Activated T-cell treated with anti-CD3 and anti-CD28 coated beads, Interleukin-2, amount 50 U/mL, for 24 hours (primary cell): ENCODE data around the gene ELAC1.

Experiments
- DNase-seq: peaks from one replicate; pipeline ENCODE4 v3.0.0-alpha.2; 2020
- H3K27ac Mint-ChIP-seq: 2 replicates; pipeline ENCODE4 v1.8.0; 2020; ENCODE audit warnings: mild to moderate bottlenecking, mixed read lengths
- H3K27me3 Mint-ChIP-seq: 2 replicates; pipeline ENCODE4 v1.8.0; 2020; ENCODE audit warnings: mixed read lengths
- H3K36me3 Mint-ChIP-seq: 2 replicates; pipeline ENCODE4 v1.8.0; 2020; ENCODE audit warnings: low read depth, mixed read lengths
- H3K4me1 Mint-ChIP-seq: 2 replicates; pipeline ENCODE4 v1.8.0; 2020; ENCODE audit warnings: low read depth, mixed read lengths
- H3K4me3 Mint-ChIP-seq: 2 replicates; pipeline ENCODE4 v1.8.0; 2020; ENCODE audit warnings: mild to moderate bottlenecking, moderate library complexity, mixed read lengths
- H3K9me3 Mint-ChIP-seq: 2 replicates; pipeline ENCODE4 v1.8.0; 2020; ENCODE audit warnings: mixed read lengths

ELAC1 gene

DNA sequence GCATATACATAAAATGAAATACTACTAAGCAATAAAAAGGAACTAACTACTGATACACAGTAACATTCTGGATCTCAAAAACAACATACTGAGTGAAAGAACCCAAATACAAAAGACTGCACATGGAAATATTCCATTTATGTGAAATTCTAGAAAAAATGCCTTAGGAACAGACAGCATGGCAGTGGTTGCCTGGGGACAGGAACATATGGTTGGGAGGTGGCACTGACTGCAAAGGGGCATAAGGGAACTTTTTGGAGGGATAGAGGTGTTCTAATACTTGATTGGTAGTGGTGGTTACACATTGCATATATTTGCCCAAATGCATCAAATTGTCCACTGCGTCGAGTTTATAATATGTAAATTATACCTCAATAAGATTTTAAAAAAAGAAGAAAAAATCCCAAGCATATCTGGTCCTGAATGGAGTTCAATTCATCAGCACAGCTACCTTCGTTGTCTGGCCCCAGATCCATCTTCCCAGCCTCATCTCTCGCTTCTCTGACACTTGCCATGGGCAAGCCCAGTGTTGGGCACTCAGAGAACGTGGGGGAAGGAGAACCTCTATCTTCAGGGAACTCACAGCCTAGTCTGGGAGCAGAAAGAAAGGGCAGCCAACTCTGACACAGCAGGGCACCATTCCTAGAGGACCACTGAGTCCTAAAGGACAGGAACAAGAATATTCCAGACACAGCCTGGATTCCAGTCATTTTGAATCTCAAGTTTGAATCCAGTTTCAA is 53.6 kb downstream of the ELAC1 start:
- H3K27me3 Mint-ChIP-seq, result no peaks in the 10 kb centered on the region
- H3K4me3 Mint-ChIP-seq, result no peak overlapping the region
- peaks cover 10% of the 10 kb centered on the region for H3K36me3 Mint-ChIP-seq
- H3K9me3 Mint-ChIP-seq, result peaks cover 5% of the 10 kb centered on the region
- no peak overlapping the region for H3K27ac Mint-ChIP-seq
- no peak for DNase-seq
- peaks cover 5% of the 10 kb centered on the region for H3K4me1 Mint-ChIP-seq

DNA sequence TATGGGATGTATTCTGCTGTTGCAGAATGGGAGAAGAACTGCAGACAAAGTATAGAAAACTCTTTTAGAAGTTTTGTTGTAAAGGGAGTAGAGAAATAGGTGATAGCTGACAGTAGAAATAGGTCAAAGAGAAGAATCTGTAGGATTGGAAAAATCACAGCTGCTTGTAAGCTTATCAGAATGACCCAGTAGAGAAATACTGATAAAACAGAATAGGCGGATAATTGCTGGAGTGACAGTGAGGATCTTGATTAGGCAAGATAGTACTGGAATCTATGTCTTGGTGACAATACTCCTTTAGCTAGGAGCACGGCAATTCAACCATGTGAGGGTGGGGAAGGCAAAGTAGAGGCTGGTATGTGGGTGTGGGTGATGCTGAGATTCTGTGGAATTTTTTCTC is 57.7 kb downstream of the ELAC1 start:
- peaks cover 5% of the 10 kb centered on the region for H3K9me3 Mint-ChIP-seq
- peaks cover 25% of the 10 kb centered on the region for H3K36me3 Mint-ChIP-seq
- H3K27ac Mint-ChIP-seq, result no peak overlapping the region
- no peak overlapping the region for H3K4me3 Mint-ChIP-seq
- H3K4me1 Mint-ChIP-seq, result peaks cover 33% of the 10 kb centered on the region
- no peaks in the 10 kb centered on the region for H3K27me3 Mint-ChIP-seq
- DNase-seq, result no peak

DNA sequence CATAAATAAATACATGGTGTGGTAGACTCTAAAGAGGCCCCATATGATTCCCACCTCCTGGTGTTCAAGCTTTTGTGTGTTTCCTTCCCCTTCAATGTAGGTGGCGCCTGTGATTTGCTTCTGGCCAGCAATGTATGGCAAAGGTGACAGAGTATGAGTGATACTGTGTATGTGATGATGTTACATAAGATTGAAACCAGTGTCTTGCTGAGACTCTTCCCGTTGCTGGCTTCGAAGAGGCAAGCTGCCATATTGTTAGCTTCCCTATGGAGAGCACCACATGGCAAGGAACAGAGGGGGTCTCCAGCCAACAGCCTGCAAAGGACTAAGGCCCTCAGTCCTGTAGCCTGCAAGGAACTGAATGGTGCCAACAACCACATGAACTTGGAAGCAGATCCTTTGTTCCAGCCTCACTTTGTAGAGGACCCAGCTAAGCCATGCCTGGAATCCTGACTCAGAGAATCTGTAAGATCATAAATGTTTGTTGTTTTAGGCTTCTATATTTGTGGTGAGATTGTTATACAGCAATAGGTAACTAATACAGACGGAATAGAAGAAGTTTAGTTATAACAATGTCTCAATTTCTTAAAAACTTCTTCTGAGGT is 60.5 kb downstream of the ELAC1 start:
- no peak for DNase-seq
- peaks cover 43% of the 10 kb centered on the region for H3K36me3 Mint-ChIP-seq
- peak overlapping the region; percentile 96 for H3K4me3 Mint-ChIP-seq

DNA sequence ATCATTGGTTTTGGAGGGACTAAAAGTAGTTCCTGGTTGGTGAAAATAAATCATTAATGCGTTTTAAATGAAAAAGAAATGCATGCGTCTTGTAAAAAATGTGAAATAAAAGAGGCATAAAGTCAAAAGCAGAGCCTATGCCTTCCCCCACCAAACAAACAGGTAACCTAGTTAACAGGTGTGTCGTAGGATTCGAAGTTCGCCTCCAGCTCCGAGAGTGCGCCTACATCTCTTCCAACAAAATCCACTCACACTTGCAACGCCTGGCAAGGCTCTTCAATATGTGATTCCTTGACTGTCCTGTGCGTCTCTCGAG is 61.5 kb downstream of the ELAC1 start:
- Mint-ChIP-seq H3K9me3 (no peaks in the 10 kb centered on the region), H3K4me3 (peak overlapping the region; percentile 96), H3K36me3 (peaks cover 47% of the 10 kb centered on the region), H3K27me3 (no peaks in the 10 kb centered on the region), H3K27ac (peak overlapping the region; percentile 99), H3K4me1 (peaks cover 55% of the 10 kb centered on the region)
- no peak for DNase-seq

More for the DNA sequence above, 60.5 kb downstream of the ELAC1 start:
- Mint-ChIP-seq H3K9me3 (peaks cover 4% of the 10 kb centered on the region), H3K27ac (peak overlapping the region; percentile 19), H3K4me1 (peaks cover 51% of the 10 kb centered on the region), H3K27me3 (no peaks in the 10 kb centered on the region)

DNA sequence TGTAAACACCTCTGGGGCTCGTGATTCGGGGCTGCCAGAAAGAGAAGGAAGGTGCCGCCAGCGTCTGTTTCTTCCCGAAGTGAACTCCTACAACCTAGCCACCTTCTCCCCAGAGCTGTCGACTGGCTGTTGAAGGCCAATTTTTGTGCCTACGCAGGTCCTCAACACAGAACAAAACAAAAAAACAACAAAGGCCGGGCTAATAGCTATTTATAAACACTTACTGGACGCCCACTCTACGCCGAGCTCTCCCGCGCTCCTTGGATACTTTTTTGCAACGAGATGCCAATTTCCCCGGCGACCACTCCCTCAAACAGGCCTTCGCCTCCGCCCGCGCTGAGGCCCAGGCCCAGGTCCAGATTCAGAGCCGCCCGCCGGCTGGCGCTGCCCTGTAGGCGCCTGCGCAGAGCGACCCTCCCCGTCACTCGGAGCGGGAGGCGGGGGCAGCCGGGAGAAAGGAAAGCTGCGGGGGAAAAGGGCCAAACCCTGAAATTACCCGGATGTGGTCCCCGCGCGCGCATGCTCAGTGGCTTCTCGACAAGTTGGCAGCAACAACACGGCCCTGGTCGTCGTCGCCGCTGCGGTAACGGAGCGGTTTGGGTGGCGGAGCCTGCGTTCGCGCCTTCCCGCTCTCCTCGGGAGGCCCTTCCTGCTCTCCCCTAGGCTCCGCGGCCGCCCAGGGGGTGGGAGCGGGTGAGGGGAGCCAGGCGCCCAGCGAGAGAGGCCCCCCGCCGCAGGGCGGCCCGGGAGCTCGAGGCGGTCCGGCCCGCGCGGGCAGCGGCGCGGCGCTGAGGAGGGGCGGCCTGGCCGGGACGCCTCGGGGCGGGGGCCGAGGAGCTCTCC is 62.1 kb downstream of the ELAC1 start, which contains the start of gene SMAD4:
Gene SMAD4, plus strand, starts transcription at position 520 of the 843 bp plus-strand sequence. CDS start 16,834 bp downstream, outside the sequence.
- Mint-ChIP-seq H3K4me3 (peak within 1 kb of the TSS; percentile 96), H3K4me1 (peaks cover 61% of the 10 kb centered on the region), H3K27me3 (no peaks in the 10 kb centered on the region), H3K36me3 (peaks cover 53% of the 10 kb centered on the region), H3K27ac (peak within 1 kb of the TSS; percentile 99), H3K9me3 (no peaks in the 10 kb centered on the region)
- peak; percentile 98 for DNase-seq

DNA sequence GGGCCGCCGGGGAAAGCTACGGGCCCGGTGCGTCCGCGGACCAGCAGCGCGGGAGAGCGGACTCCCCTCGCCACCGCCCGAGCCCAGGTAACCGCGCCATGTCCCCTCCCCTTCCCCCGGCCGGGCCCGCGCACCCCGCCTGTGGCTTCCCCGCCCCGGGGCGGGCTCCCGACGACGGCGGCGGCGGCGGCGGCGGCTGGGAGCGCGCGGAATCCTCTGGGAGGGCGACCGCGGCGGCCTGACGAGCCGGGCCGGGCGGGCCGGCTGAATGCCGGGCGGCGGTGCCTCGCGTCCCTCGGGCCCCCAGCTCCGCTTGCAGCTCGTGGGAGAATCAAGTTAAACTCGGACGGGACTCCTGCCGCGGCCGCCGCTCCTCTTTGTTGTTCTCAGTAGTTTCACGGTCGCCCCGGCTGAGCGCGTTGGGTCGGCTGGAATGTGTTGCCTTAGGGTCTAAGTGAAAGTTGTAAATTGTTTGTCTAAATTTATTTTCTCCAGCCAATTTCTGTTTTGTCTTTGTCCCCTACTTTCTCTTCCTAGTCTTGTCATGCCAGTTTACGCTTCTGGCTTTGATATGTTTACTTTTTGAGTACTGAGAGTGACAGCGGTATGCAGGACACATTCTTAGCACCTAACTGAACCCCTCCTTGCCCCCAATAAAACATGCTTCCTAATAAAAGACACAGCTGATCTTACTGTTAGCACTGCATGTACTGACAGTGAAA is 62.9 kb downstream of the ELAC1 start:
- H3K36me3 Mint-ChIP-seq, result peaks cover 59% of the 10 kb centered on the region
- H3K27ac Mint-ChIP-seq, result peak overlapping the region; percentile 97
- peak overlapping the region; percentile 96 for H3K4me3 Mint-ChIP-seq
- no peaks in the 10 kb centered on the region for H3K9me3 Mint-ChIP-seq
- DNase-seq, result no peak
- H3K27me3 Mint-ChIP-seq, result no peaks in the 10 kb centered on the region
- H3K4me1 Mint-ChIP-seq, result peaks cover 68% of the 10 kb centered on the region

DNA sequence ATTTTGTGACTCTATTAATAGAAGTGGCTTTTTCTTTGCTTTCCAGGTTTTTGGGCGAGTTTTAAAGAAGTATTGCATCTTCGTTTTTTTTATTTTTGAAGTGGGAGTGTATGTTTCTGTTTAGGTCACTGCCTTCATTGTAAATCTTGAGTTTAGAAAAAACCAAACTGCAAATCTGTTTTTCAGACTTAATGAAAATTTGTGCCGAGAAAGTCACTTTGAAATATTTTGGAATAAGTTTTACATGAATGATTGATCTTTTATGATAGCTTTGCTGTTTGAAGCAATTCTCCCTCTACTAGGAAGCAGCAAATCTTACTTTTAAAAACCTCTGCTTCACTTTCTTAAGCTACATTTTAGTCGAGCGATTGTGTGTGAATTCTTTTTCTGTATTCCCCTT is 64.4 kb downstream of the ELAC1 start:
- H3K4me3 Mint-ChIP-seq, result peak overlapping the region; percentile 96
- peak overlapping the region; percentile 35 for H3K27ac Mint-ChIP-seq
- no peaks in the 10 kb centered on the region for H3K9me3 Mint-ChIP-seq
- H3K36me3 Mint-ChIP-seq, result peaks cover 67% of the 10 kb centered on the region
- peaks cover 79% of the 10 kb centered on the region for H3K4me1 Mint-ChIP-seq
- no peak for DNase-seq
- H3K27me3 Mint-ChIP-seq, result no peaks in the 10 kb centered on the region

DNA sequence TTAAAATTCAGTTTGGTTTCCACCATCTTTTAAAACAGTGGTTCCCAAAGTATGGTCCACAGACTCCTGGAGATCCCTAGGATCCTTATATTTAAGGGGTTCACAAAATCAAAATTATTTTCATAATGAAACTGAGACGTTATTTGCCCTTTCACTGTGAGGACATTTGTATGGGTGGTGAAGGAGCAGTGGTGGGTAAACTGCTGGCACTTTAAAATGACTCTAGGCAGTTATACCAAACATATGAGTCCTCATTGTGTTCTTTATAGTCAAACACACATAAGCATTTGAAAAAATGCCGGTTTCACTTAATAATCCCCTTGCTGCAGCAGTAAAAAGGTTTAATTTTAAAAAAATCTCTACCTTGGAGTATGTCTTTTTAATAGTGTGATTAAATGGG is 69.4 kb downstream of the ELAC1 start:
- Mint-ChIP-seq H3K27ac (peak overlapping the region; percentile 54), H3K36me3 (peaks cover 50% of the 10 kb centered on the region), H3K4me3 (no peak overlapping the region), H3K9me3 (no peaks in the 10 kb centered on the region), H3K27me3 (no peaks in the 10 kb centered on the region), H3K4me1 (peaks cover 89% of the 10 kb centered on the region)
- no peak for DNase-seq
